HCT116 (cell line): ENCODE data around the gene TECPR1. TPM values are rescaled to one million over a fixed set of nuclear protein-coding genes. Genes with fewer than 3 reads are reported as not detected.

Experiments used
- ATAC-seq: fragments of 200-7000 bp; cut with Tn5 transposase; 2 replicates; pipeline ENCODE4 v1.9.1; 2020; ENCODE audit warnings: mild to moderate bottlenecking, moderate library complexity
- BruUV-seq: library from RNA; stranded (reverse); fragments of 400-500 nt; replicated peaks from 2 replicates; lab custom pipeline; 2021; lab: Mats Ljungman, UMichigan
- CTCF ChIA-PET: fragments of 300-600 bp; sonication (Branson Sonifier 250); formaldehyde crosslinking; loops from one replicate; lab custom pipeline; 2021; ENCODE audit warnings: antibody characterized with exemption; lab: Charles Lee
- POLR2A ChIA-PET: fragments of 300-600, 350-600 bp; sonication (Branson Sonifier 250); formaldehyde crosslinking; loops from one replicate; lab custom pipeline; 2021; ENCODE audit warnings: antibody characterized with exemption; lab: Charles Lee
- RAD21 ChIA-PET, 2 experiments: fragments of 300-600 bp; sonication (Branson Sonifier 250); formaldehyde crosslinking; loops; one replicate each; lab custom pipeline; 2023; ENCODE audit warnings: low total read pairs in 2 of 2; ENCODE audit not compliant: uncharacterized antibody in 2 of 2, unreplicated experiment in 2 of 2, low non-redundant PET in 1 of 2; lab: Charles Lee
- DNase-seq: peaks from one replicate; pipeline ENCODE4 v3.0.0-alpha.2; 2010; ENCODE audit warnings: low read depth, low spot score
- H2AFZ ChIP-seq: fragments of 200-600 bp; shearing (Covaris generic), sonication (generic); 2 replicates; pipeline ENCODE4 v1.6.1; 2017; ENCODE audit warnings: low read depth, mixed run types, mixed read lengths, antibody characterized with exemption, low read length; ENCODE audit not compliant: poor library complexity, severe bottlenecking
- H3K27ac ChIP-seq: 2 replicates; pipeline ENCODE4 v1.5.1; 2012; ENCODE audit warnings: low read depth, low read length
- H3K27me3 ChIP-seq: fragments of 200-600 bp; sonication (generic); 2 replicates; pipeline ENCODE4 v1.6.1; 2016; ENCODE audit warnings: mixed run types, low read length, mixed read lengths; ENCODE audit not compliant: insufficient read depth
- H3K36me3 ChIP-seq, 2 experiments: fragments of 200-500 bp in 1 of 2; fragments of 200-600 bp in 1 of 2; sonication (Bioruptor generic) in 1 of 2; sonication (generic) in 1 of 2; 2 replicates each; pipeline versions ENCODE4 v1.5.1 to v1.6.1; 2014 to 2016; ENCODE audit warnings: low read length in 2 of 2, inconsistent platforms in 1 of 2, mixed read lengths in 1 of 2, mixed run types in 1 of 2; ENCODE audit not compliant: insufficient read depth in 2 of 2, control insufficient read depth in 1 of 2
- H3K4me1 ChIP-seq, 2 experiments: fragments of 200-600 bp in 1 of 2; sonication (generic) in 1 of 2; 2 replicates each; pipeline versions ENCODE4 v1.5.1 to v1.6.1; 2012 to 2017; ENCODE audit warnings: low read length in 2 of 2, inconsistent platforms in 1 of 2, mild to moderate bottlenecking in 1 of 2, mixed read lengths in 1 of 2, mixed run types in 1 of 2, moderate library complexity in 1 of 2; ENCODE audit not compliant: insufficient read depth in 2 of 2, control insufficient read depth in 1 of 2
- H3K4me2 ChIP-seq: fragments of 200-600 bp; sonication (generic); 2 replicates; pipeline ENCODE4 v1.6.1; 2017; ENCODE audit warnings: mixed run types, low read length, mixed read lengths
- H3K4me3 ChIP-seq, 2 experiments: fragments of 200-600 bp in 1 of 2; sonication (generic) in 1 of 2; replicated peaks in 1 of 2; 2 replicates each; pipeline ENCODE4 v1.5.1; 2011 to 2016; ENCODE audit warnings: low read length in 2 of 2, control low read depth in 1 of 2, low read depth in 1 of 2, mild to moderate bottlenecking in 1 of 2, mixed read lengths in 1 of 2, mixed run types in 1 of 2
- H3K79me2 ChIP-seq: fragments of 200-600 bp; sonication (generic); 2 replicates; pipeline ENCODE4 v1.6.1; 2017; ENCODE audit warnings: mild to moderate bottlenecking, mixed run types, low read length, moderate library complexity, mixed read lengths; ENCODE audit not compliant: insufficient read depth
- H3K9ac ChIP-seq: fragments of 200-600 bp; sonication (generic); 2 replicates; pipeline ENCODE4 v1.6.1; 2016; ENCODE audit warnings: low read length, mixed read lengths
- H3K9me2 ChIP-seq: fragments of 200-600 bp; sonication (generic), shearing (Covaris generic); 2 replicates; pipeline ENCODE4 v1.6.1; 2017; ENCODE audit warnings: mixed run types, mild to moderate bottlenecking, moderate library complexity; ENCODE audit not compliant: insufficient read depth
- H3K9me3 ChIP-seq, 2 experiments: fragments of 200-500 bp in 1 of 2; fragments of 200-600 bp in 1 of 2; sonication (Bioruptor generic) in 1 of 2; sonication (generic) in 1 of 2; 2 replicates each; pipeline ENCODE4 v1.6.1; 2014 to 2017; ENCODE audit warnings: low read length in 2 of 2, mixed read lengths in 2 of 2, inconsistent platforms in 1 of 2, low read depth in 1 of 2, mild to moderate bottlenecking in 1 of 2, mixed run types in 1 of 2, moderate library complexity in 1 of 2; ENCODE audit not compliant: control insufficient read depth in 1 of 2, insufficient read depth in 1 of 2
- H4K20me1 ChIP-seq: fragments of 200-600 bp; sonication (generic), shearing (Covaris generic); 2 replicates; pipeline ENCODE4 v1.6.1; 2017; ENCODE audit warnings: mixed run types, mild to moderate bottlenecking, moderate library complexity; ENCODE audit not compliant: insufficient read depth
- CBX3 ChIP-seq: IDR thresholded peaks from 2 replicates; pipeline ENCODE4 v1.6.1; 2012; ENCODE audit warnings: low read depth
- CEBPB ChIP-seq: IDR thresholded peaks from 2 replicates; pipeline ENCODE4 v1.6.1; 2012; ENCODE audit warnings: low read depth
- EZH2phosphoT487 ChIP-seq: fragments of 200-600 bp; IDR thresholded peaks from 2 replicates; pipeline ENCODE4 v1.6.1; 2018; ENCODE audit warnings: antibody characterized with exemption, borderline replicate concordance
- FOSL1 ChIP-seq: IDR thresholded peaks from 2 replicates; pipeline ENCODE4 v1.6.1; 2012; ENCODE audit warnings: low read depth
- POLR2A ChIP-seq: IDR thresholded peaks from 2 replicates; pipeline ENCODE4 v1.7.0; 2011; ENCODE audit warnings: borderline replicate concordance; ENCODE audit not compliant: insufficient read depth, insufficient read length; ENCODE audit errors: extremely low read depth
- POLR2AphosphoS5 ChIP-seq: IDR thresholded peaks from 2 replicates; pipeline ENCODE4 v1.6.1; 2011; ENCODE audit warnings: mild to moderate bottlenecking, low read depth, low read length, moderate library complexity
- SIN3A ChIP-seq: IDR thresholded peaks from 2 replicates; pipeline ENCODE4 v1.6.1; 2012; ENCODE audit warnings: low read depth
- SRF ChIP-seq: IDR thresholded peaks from 2 replicates; pipeline ENCODE4 v1.6.1; 2012; ENCODE audit warnings: low read depth
- ZFX ChIP-seq: fragments of 450-650 bp; IDR thresholded peaks from 2 replicates; pipeline ENCODE4 v1.6.1; 2017
- intact Hi-C: fragments of 100-400 bp; cut with micrococcal nuclease; formaldehyde crosslinking; loops from 2 replicates; pipeline ENCODE4 v1.10.0; 2022
- total RNA-seq: library from RNA; stranded (reverse); gene quantifications from one replicate; pipeline ENCODE4 v1.2.1, GENCODE V29; 2021; ENCODE audit not compliant: unreplicated experiment
- TF ChIP-seq, protein P1 (sequence below), 3 experiments: fragments of 200-600 bp in 1 of 3; sonication (generic) in 1 of 3; IDR thresholded peaks in 2 of 3; conservative IDR thresholded peaks in 1 of 3; 2 replicates each; pipeline ENCODE4 v1.5.1; 2012 to 2017; ENCODE audit warnings: low read depth in 2 of 3, low read length in 2 of 3, antibody characterized with exemption in 1 of 3, borderline replicate concordance in 1 of 3, control low read depth in 1 of 3, mild to moderate bottlenecking in 1 of 3, mixed read lengths in 1 of 3, mixed run types in 1 of 3, moderate library complexity in 1 of 3; ENCODE audit not compliant: insufficient read depth in 1 of 3
- TF ChIP-seq, protein P2 (sequence below): IDR thresholded peaks from 2 replicates; pipeline ENCODE4 v1.6.1; 2012

The TECPR1 gene
- total RNA-seq, 1 experiment from 2014 or later = 19.9 TPM

DNA sequence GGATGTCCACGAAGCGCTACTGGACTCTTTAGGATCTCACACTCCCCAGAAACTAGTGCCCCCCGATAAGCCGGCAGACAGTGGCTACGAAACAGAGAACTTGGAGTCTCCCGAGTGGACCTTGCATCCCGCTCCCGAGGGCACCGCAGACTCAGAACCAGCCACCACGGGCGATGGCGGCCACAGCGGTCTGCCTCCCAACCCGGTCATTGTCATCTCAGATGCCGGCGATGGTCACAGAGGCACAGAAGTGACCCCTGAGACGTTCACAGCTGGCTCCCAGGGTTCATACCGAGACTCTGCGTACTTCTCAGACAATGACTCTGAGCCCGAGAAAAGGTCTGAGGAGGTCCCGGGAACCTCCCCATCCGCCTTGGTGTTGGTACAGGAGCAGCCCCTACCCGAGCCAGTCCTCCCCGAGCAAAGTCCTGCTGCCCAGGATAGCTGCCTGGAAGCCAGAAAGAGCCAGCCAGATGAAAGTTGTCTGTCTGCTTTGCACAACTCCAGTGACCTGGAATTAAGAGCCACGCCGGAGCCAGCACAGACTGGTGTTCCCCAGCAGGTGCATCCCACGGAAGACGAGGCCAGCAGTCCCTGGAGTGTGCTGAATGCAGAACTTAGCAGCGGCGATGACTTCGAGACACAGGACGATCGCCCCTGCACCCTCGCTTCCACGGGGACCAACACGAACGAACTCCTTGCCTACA lies 58.4 kb downstream of the TECPR1 start:
- H3K9ac ChIP-seq = no peak overlapping the region

More for the DNA sequence above, 58.4 kb downstream of the TECPR1 start:
- Histone ChIP-seq H3K4me2 (no peak overlapping the region), H3K27ac (no peak overlapping the region), H3K4me1 (no peaks in the 10 kb centered on the region), H3K4me3 (no peak overlapping the region), H3K27me3 (no peaks in the 10 kb centered on the region), H3K9me3 (no peaks in the 10 kb centered on the region), H3K36me3 (peaks cover 0 to 4% of the 10 kb centered on the region in 2 experiments; a peak in 1 of 4 replicates), H2AFZ (no peak overlapping the region), H3K9me2 (no peaks in the 10 kb centered on the region), H4K20me1 (no peaks in the 10 kb centered on the region), H3K79me2 (no peaks in the 10 kb centered on the region)
- DNase-seq (no peak), ATAC-seq (no peak)
- TF ChIP-seq, protein P1, sequence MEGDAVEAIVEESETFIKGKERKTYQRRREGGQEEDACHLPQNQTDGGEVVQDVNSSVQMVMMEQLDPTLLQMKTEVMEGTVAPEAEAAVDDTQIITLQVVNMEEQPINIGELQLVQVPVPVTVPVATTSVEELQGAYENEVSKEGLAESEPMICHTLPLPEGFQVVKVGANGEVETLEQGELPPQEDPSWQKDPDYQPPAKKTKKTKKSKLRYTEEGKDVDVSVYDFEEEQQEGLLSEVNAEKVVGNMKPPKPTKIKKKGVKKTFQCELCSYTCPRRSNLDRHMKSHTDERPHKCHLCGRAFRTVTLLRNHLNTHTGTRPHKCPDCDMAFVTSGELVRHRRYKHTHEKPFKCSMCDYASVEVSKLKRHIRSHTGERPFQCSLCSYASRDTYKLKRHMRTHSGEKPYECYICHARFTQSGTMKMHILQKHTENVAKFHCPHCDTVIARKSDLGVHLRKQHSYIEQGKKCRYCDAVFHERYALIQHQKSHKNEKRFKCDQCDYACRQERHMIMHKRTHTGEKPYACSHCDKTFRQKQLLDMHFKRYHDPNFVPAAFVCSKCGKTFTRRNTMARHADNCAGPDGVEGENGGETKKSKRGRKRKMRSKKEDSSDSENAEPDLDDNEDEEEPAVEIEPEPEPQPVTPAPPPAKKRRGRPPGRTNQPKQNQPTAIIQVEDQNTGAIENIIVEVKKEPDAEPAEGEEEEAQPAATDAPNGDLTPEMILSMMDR (IDR thresholded peaks at IDR 0.05 in 2 of 3, conservative IDR thresholded peaks at IDR 0.05 in 1 of 3; ENCODE audit: borderline replicate concordance in 1 of 3, insufficient read depth in 1 of 3, low read depth in 2 of 3, low read length in 2 of 3) = no peak
- TF ChIP-seq POLR2A (no peak), POLR2AphosphoS5 (no peak), FOSL1 (no peak), SRF (no peak), CBX3 (no peak), SIN3A (no peak), ZFX (no peak), CEBPB (no peak), EZH2phosphoT487 (no peak)
- TF ChIP-seq, protein P2, sequence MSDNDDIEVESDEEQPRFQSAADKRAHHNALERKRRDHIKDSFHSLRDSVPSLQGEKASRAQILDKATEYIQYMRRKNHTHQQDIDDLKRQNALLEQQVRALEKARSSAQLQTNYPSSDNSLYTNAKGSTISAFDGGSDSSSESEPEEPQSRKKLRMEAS = no peak
- intact Hi-C loops = no loop called here
- BruUV-seq = no TSS peak
- POLR2A ChIA-PET = no interaction called here
- RAD21 ChIA-PET = no interaction called here
- CTCF ChIA-PET = no interaction called here
